Gastroesophageal sphincter (tissue), 4 donors: ENCODE results near the gene PLA2G10. TPM values are rescaled to one million over a fixed set of nuclear protein-coding genes. Genes with fewer than 3 reads are reported as not detected.
A peak's percentile ranks its signal among the peaks of the same experiment; 100 is the strongest.
"Not testable (repeated sequence)": the region's sequence is repeated elsewhere in the genome, so short reads cannot be mapped to it uniquely, and the experiment has no call there.

Experiments used
- ATAC-seq: fragments of 150-250 bp; one replicate; pipeline ENCODE4 v1.9.1; 2016; ENCODE audit warnings: mild to moderate bottlenecking, moderate library complexity
- H3K27ac ChIP-seq, 4 donors: fragments of 200-600 bp; sonication (generic) in 3 of 4; 1 replicate in 3 of 4; 2 replicates in 1 of 4; pipeline ENCODE4 v1.5.1; 2016 to 2019
- H3K27me3 ChIP-seq: fragments of 200-600 bp; sonication (generic); one replicate; pipeline ENCODE4 v1.5.1; 2019
- H3K36me3 ChIP-seq, 2 donors: fragments of 200-600 bp; sonication (generic); one replicate each; pipeline ENCODE4 v1.5.1; 2019; ENCODE audit warnings: control low read depth in 1 of 2
- H3K4me1 ChIP-seq, 3 donors: fragments of 200-600 bp; sonication (generic); 1 replicate in 2 of 3; 2 replicates in 1 of 3; pipeline ENCODE4 v1.5.1; 2016 to 2019; ENCODE audit warnings: control low read depth in 2 of 3
- H3K4me3 ChIP-seq, 2 donors: fragments of 200-600 bp; sonication (generic); one replicate each; pipeline ENCODE4 v1.5.1; 2019; ENCODE audit warnings: mild to moderate bottlenecking in 1 of 2, moderate library complexity in 1 of 2
- H3K9me3 ChIP-seq, 3 donors: fragments of 200-600 bp; sonication (generic); one replicate each; pipeline ENCODE4 v1.5.1; 2017 to 2019; ENCODE audit warnings: control low read depth in 2 of 3
- WGBS, 2 donors: methylation state at CpG; one replicate each; pipeline ENCODE4 v1.1.5; 2018; ENCODE audit warnings: low coverage in 1 of 2; 5-methylcytosine and 5-hydroxymethylcytosine counted together
- total RNA-seq, 4 donors: library from RNA; depleted of rRNA; stranded (reverse); fragments of >200 nt; gene quantifications; one replicate each; pipeline ENCODE4 v1.1.0, GENCODE V29; 2016

Gene PLA2G10
- not detected for total RNA-seq

GRCh38 chr16:14694129-14694528, at the start of gene PLA2G10:
Gene PLA2G10 (minus strand): TSS chr16:14694308. CDS start chr16:14694229, 79 bp downstream.
- H3K27ac ChIP-seq, H3K27me3 ChIP-seq, H3K9me3 ChIP-seq, H3K4me1 ChIP-seq, H3K4me3 ChIP-seq, ATAC-seq, H3K36me3 ChIP-seq: not testable (repeated sequence)
- WGBS, 2 donors: no CpG with 5 or more reads among the region's 28 CpGs

- H3K4me3 ChIP-seq, H3K9me3 ChIP-seq, H3K27me3 ChIP-seq, H3K27ac ChIP-seq, H3K36me3 ChIP-seq, H3K4me1 ChIP-seq: not testable (repeated sequence)
- peak; percentile 99 for ATAC-seq
- no CpG with 5 or more reads among the region's 73 CpGs for WGBS, 2 donors
Observed at GRCh38 chr16:14742273-14743128, 48.4 kb upstream of the PLA2G10 start, which contains the start of gene NPIPA2. Gene NPIPA2 (plus strand): TSS chr16:14742533. CDS start chr16:14748066, 5,533 bp downstream.

GRCh38 chr16:14741794-14742193, 47.7 kb upstream of the PLA2G10 start:
- not testable (repeated sequence) for ATAC-seq, H3K9me3 ChIP-seq, H3K27ac ChIP-seq, H3K36me3 ChIP-seq, H3K27me3 ChIP-seq, H3K4me1 ChIP-seq, H3K4me3 ChIP-seq
- no CpG with 5 or more reads among the region's 11 CpGs for WGBS, 2 donors

- H3K36me3 ChIP-seq, H3K4me3 ChIP-seq, H3K4me1 ChIP-seq, ATAC-seq, H3K9me3 ChIP-seq, H3K27me3 ChIP-seq, H3K27ac ChIP-seq: not testable (repeated sequence)
- no CpG with 5 or more reads among the region's 10 CpGs for WGBS, 2 donors
Observed at GRCh38 chr16:14740832-14741385, 46.8 kb upstream of the PLA2G10 start.

GRCh38 chr16:14733233-14733632, 39.1 kb upstream of the PLA2G10 start:
- H3K9me3 ChIP-seq, H3K4me3 ChIP-seq, H3K27ac ChIP-seq, H3K36me3 ChIP-seq, H3K27me3 ChIP-seq, ATAC-seq, H3K4me1 ChIP-seq: not testable (repeated sequence)
- no CpG with 5 or more reads among the region's 28 CpGs for WGBS, 2 donors

GRCh38 chr16:14703156-14704011, 9.3 kb upstream of the PLA2G10 start, which contains the start of gene NPIPA3:
Gene NPIPA3 (plus strand): TSS chr16:14703411. CDS start chr16:14708944, 5,533 bp downstream.
- not testable (repeated sequence) for H3K4me3 ChIP-seq, H3K36me3 ChIP-seq, H3K4me1 ChIP-seq, H3K9me3 ChIP-seq, H3K27me3 ChIP-seq, H3K27ac ChIP-seq
- no CpG with 5 or more reads among the region's 73 CpGs for WGBS, 2 donors
- peak; percentile 99 for ATAC-seq

GRCh38 chr16:14702672-14703071, 8.6 kb upstream of the PLA2G10 start:
- not testable (repeated sequence) for H3K27me3 ChIP-seq, H3K4me1 ChIP-seq, H3K9me3 ChIP-seq, H3K36me3 ChIP-seq, H3K4me3 ChIP-seq, H3K27ac ChIP-seq
- peak; percentile 11 for ATAC-seq
- no CpG with 5 or more reads among the region's 11 CpGs for WGBS, 2 donors

GRCh38 chr16:14701859-14702258, 7.8 kb upstream of the PLA2G10 start:
- not testable (repeated sequence) for H3K36me3 ChIP-seq, H3K27me3 ChIP-seq, H3K27ac ChIP-seq, H3K9me3 ChIP-seq, H3K4me1 ChIP-seq, H3K4me3 ChIP-seq, ATAC-seq
- no CpG with 5 or more reads among the region's 7 CpGs for WGBS, 2 donors

- not testable (repeated sequence) for ATAC-seq, H3K4me1 ChIP-seq, H3K9me3 ChIP-seq, H3K4me3 ChIP-seq, H3K36me3 ChIP-seq, H3K27me3 ChIP-seq, H3K27ac ChIP-seq
- 67 to 90% methylated on average over 11 to 13 of the region's 15 CpGs for WGBS, 2 donors
Observed at GRCh38 chr16:14685870-14686793, 8.0 kb downstream of the PLA2G10 start.
